Endothelial cell (in vitro differentiated cells): ENCODE data around the gene C19orf38. TPM values are rescaled to one million over a fixed set of nuclear protein-coding genes. Genes with fewer than 3 reads are reported as not detected.
A peak's percentile ranks its signal among the peaks of the same experiment; 100 is the strongest.

Experiments
- DNase-seq: peaks from one replicate; pipeline ENCODE4 v3.0.0; 2021; ENCODE audit warnings: low spot score
- H3K27ac Mint-ChIP-seq: one replicate; pipeline ENCODE4 v1.8.0; 2021; ENCODE audit warnings: mixed read lengths, inconsistent platforms; ENCODE audit not compliant: unreplicated experiment
- H3K27me3 Mint-ChIP-seq: one replicate; pipeline ENCODE4 v1.8.0; 2021; ENCODE audit warnings: mild to moderate bottlenecking, moderate library complexity, mixed read lengths, inconsistent platforms; ENCODE audit not compliant: unreplicated experiment
- H3K36me3 Mint-ChIP-seq: one replicate; pipeline ENCODE4 v1.8.0; 2021; ENCODE audit warnings: mild to moderate bottlenecking, low read depth, mixed read lengths, inconsistent platforms; ENCODE audit not compliant: unreplicated experiment
- H3K4me1 Mint-ChIP-seq: one replicate; pipeline ENCODE4 v1.8.0; 2021; ENCODE audit warnings: mild to moderate bottlenecking, mixed read lengths, inconsistent platforms; ENCODE audit not compliant: unreplicated experiment
- H3K4me3 Mint-ChIP-seq: one replicate; pipeline ENCODE4 v1.8.0; 2021; ENCODE audit warnings: mild to moderate bottlenecking, mixed read lengths, inconsistent platforms; ENCODE audit not compliant: unreplicated experiment
- H3K9me3 Mint-ChIP-seq: one replicate; pipeline ENCODE4 v1.8.0; 2021; ENCODE audit warnings: mixed read lengths, inconsistent platforms; ENCODE audit not compliant: unreplicated experiment
- CTCF ChIP-seq: fragments of 200-600 bp; sonication (generic); IDR thresholded peaks from one replicate; pipeline ENCODE4 v1.5.0; 2021; ENCODE audit warnings: antibody characterized with exemption; ENCODE audit not compliant: unreplicated experiment
- total RNA-seq: library from RNA; stranded (reverse); fragmentation: NEBNext Ultra II Directional; extraction: Animal tissue kit (Norgen Biotek cat#: 25700); gene quantifications from one replicate; pipeline ENCODE4 v1.2.1, GENCODE V29; 2021; ENCODE audit not compliant: unreplicated experiment

C19orf38 gene
- total RNA-seq, 1 donor from 2014 or later = not detected

GRCh38 chr19:10830370-10830769, 17.8 kb upstream of the C19orf38 start:
- H3K27ac Mint-ChIP-seq = no peak overlapping the region
- peaks cover 11% of the 10 kb centered on the region for H3K36me3 Mint-ChIP-seq
- H3K4me3 Mint-ChIP-seq = no peak overlapping the region
- no peaks in the 10 kb centered on the region for H3K9me3 Mint-ChIP-seq
- no peak for DNase-seq
- peaks cover 3% of the 10 kb centered on the region for H3K27me3 Mint-ChIP-seq
- H3K4me1 Mint-ChIP-seq = no peaks in the 10 kb centered on the region
- no peak for TF ChIP-seq CTCF

GRCh38 chr19:10830931-10831779, 17.1 kb upstream of the C19orf38 start:
- Mint-ChIP-seq H3K27ac (no peak overlapping the region), H3K4me1 (peaks cover under 1% of the 10 kb centered on the region), H3K36me3 (peaks cover 7% of the 10 kb centered on the region), H3K9me3 (no peaks in the 10 kb centered on the region), H3K27me3 (peaks cover 7% of the 10 kb centered on the region), H3K4me3 (no peak overlapping the region)
- DNase-seq = no peak
- no peak for TF ChIP-seq CTCF

- H3K27ac Mint-ChIP-seq = no peak overlapping the region
- H3K36me3 Mint-ChIP-seq = no peaks in the 10 kb centered on the region
- DNase-seq = no peak
- TF ChIP-seq CTCF = no peak
- no peak overlapping the region for H3K4me3 Mint-ChIP-seq
- H3K27me3 Mint-ChIP-seq = peaks cover 9% of the 10 kb centered on the region
- H3K9me3 Mint-ChIP-seq = peaks cover 3% of the 10 kb centered on the region
- peaks cover 4% of the 10 kb centered on the region for H3K4me1 Mint-ChIP-seq
These were observed 16.0 kb upstream of the C19orf38 start for GRCh38 chr19:10831987-10832938.

- H3K36me3 Mint-ChIP-seq = no peaks in the 10 kb centered on the region
- no peak overlapping the region for H3K4me3 Mint-ChIP-seq
These were observed 15.3 kb upstream of the C19orf38 start for GRCh38 chr19:10832939-10833296.

More at GRCh38 chr19:10832939-10833296, 15.3 kb upstream of the C19orf38 start:
- peaks cover 4% of the 10 kb centered on the region for H3K4me1 Mint-ChIP-seq
- DNase-seq = no peak
- no peak for TF ChIP-seq CTCF
- peaks cover 9% of the 10 kb centered on the region for H3K27me3 Mint-ChIP-seq
- peaks cover 3% of the 10 kb centered on the region for H3K9me3 Mint-ChIP-seq
- peak overlapping the region; percentile 61 for H3K27ac Mint-ChIP-seq
